GM18499 (cell line): ENCODE measurements around the gene CPD.
"Not testable (repeated sequence)": the region's sequence is repeated elsewhere in the genome, so short reads cannot be mapped to it uniquely, and the experiment has no call there.

Source experiments
- ATAC-seq: cut with Tn5 transposase; IDR thresholded peaks from one replicate; pipeline ENCODE4 v1.9.1; 2021; ENCODE audit warnings: moderate number of reproducible peaks; ENCODE audit not compliant: insufficient read depth, unreplicated experiment

CPD gene

GRCh38 chr17:30378825-30379302 is at the start of gene CPD:
Gene CPD, plus strand, starts transcription at chr17:30378927. Its CDS starts 54 bp downstream, at chr17:30378981.
- peak; percentile 38 for ATAC-seq

DNA sequence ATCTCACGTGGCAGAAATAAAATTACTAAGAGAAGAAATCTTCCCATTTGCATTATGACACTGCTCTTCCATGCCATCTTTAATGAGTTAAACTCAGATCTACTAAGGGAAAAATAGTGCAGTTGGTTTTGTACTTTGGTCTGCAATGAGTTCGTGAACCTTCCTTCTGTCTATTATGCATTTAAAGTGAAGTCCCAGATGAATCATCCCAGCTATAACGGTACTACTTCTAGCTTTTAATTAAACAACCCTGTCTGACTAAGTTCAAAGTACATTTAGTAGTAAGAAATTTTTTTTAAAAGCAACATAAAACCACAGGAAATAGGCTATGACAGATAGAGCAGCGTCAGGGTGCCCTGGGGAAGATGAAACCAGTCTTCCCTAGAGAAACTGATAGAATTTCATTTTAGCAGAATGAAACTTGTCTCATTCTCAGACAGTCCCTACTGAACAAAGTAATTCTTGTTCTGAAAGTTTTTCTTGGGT is 46.6 kb upstream of the CPD start:
- ATAC-seq: no peak

- no peak for ATAC-seq
Measured at GRCh38 chr17:30333503-30334360, 45.0 kb upstream of the CPD start, which contains the start of gene TMIGD1. Gene TMIGD1, minus strand, starts transcription at chr17:30334057. Its CDS starts 1,924 bp downstream, at chr17:30332133.

DNA sequence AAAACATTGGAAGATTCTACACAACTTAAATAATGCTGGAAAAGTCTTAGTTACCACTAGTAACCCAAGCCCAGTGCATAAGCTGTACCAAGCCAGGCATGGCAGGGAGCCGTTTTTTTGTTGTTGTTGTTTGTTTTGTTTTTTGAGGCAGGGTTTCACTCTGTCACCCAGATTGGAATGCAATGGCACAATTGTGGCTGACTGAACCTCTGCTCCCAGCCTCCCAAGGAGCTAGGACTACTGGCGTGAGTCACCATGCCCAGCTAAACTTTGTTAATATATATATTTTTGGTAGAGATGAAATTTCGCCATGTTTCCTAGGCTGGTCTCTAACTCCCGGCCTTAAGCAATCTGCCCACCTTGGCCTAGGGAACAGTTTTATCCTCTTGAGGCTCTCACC is 44.3 kb upstream of the CPD start:
- no peak for ATAC-seq

- no peak for ATAC-seq
Measured at GRCh38 chr17:30336369-30337171, 42.2 kb upstream of the CPD start.

DNA sequence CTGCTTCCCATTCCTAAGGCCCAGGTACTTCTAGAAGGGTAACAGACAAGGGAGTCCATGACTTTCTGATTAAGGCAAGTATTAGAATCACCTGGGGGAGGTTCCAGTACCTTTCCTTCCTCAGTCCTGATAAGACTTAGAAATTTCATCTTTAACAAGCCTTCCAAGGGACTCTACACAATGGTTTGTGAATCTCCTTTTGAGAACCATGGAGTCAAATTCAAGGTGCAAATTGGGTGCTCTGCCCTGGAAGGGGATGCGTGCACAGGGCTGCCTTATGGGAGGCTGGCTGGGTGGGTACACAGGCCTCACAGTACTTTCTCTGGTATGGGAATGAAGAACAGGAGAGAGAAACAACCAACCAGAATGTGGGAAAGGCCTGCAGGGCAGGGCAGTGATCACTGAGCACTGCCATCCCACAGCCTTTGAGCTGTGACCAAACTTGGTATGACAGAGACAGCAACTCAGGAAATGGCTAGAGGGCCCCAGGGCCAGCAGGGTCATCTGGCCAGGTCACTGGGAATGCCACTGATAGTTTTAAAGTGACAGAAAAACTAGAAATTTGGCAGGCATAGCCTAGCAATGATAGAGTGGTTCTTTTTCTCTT is 41.2 kb upstream of the CPD start:
- no peak for ATAC-seq

- ATAC-seq: no peak
Measured at GRCh38 chr17:30339086-30339485, 39.6 kb upstream of the CPD start.

- ATAC-seq: no peak
Measured at GRCh38 chr17:30340801-30341356, 37.8 kb upstream of the CPD start.

GRCh38 chr17:30341703-30342249 is 37.0 kb upstream of the CPD start:
- no peak for ATAC-seq

GRCh38 chr17:30343244-30343643 is 35.5 kb upstream of the CPD start:
- ATAC-seq: not testable (repeated sequence)

DNA sequence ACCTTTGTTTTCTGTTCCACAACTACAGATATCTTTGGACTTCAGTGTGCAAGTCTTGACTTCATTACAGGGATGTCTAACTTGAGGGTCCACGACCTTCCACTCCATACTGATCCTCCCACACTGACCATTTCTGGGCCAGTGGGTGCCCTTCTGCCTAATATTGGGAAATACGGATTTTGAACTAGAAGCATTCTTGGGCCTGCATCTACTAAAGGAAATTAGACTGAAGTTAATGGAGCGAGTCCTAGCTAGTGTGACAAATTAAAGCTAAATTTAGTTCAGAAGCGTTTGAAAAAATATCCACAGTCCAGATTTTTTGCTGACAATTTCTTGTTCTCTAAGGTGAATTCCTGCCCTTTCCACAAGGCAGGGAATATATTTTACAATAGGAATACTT is 34.9 kb upstream of the CPD start:
- no peak for ATAC-seq

GRCh38 chr17:30344283-30345088 is 34.2 kb upstream of the CPD start:
- no peak for ATAC-seq

DNA sequence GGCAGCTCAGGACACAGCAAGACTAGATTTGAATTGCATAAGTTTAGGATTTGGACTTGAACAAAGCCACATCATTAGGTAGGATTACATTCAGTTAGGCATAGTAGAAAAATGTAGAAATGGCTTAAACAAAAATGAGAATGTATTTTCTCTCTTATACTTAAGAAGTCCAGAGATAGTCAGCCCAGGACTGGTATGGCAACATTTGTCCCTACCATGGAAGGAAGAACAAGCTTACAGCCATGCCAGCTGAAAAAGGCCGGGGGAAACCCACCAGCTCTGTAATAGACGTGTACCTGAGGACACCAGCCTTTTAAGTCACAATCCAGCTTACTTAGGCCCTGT is 33.7 kb upstream of the CPD start:
- ATAC-seq: no peak

DNA sequence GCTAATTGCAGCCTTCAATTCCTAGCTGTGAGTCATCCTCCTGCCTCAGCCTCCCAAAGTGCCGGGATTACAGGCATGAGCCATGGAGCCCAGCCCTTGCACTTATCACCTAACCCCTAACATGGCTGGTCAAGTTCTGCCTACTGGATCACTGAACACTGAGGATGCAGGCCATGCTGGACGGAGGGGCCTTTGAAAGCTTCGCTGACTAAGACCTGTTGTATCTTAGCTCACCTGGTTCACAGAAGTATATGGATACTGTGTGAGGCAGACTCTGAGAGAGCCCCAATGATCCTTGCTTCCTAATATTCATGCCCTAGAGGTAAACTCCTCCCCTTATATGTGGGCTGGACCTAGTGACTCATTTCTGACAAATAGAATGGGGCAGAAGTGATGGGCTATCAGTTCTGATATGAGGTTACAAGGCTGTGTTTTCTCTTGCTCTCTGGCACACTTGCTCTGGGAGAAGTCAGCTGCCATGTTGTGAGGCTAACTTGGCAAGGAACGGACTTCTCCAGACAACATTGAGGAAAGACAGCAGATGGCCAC is 33.1 kb upstream of the CPD start:
- no peak for ATAC-seq

DNA sequence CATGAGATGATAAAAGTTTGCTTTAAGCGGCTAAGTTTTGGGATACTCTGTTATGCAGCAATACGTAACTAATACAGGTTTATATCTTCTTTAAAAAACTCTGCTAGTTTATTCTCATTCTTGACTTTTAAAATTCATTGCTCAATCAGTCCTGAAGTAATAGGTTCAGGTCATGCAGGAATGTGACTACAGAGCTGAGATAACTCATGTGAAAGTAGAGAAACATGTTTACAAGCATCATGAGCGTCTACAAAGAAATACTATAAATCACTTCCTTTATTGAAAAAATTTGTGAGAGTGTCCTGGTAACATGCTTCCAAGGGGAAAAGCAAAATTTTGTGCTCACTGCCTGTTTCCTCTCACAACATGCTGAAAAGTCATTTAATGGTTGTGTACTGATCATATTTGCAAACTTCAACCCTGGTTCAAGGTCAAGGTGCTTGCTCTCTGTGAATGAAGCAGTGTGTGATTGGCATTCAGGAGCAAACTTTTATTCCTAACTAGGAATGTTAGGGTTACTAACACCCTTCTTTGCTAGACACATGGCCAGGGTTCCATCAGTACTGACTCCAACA is 32.4 kb upstream of the CPD start:
- ATAC-seq: no peak

GRCh38 chr17:30347488-30347887 is 31.2 kb upstream of the CPD start:
- ATAC-seq: no peak

DNA sequence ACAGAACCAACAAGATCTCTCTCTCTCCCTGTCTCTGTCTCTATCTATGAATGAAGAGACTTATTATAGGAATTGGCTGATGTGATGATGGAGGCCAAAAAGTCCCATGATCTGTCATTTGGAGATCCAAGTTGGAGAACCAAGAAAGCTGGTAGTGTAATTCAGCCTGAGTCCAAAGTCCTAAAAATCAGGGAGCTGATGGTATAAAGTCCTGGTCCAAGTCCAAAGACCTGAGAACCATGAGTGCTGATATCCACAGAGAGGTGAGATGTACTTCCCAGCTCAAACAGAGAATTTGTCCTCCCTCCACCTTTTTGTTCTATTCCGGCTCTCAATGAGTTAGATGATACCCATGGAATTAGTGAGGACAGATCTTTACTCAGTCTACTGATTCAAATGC is 29.5 kb upstream of the CPD start:
- ATAC-seq: no peak

GRCh38 chr17:30351263-30351662 is 27.5 kb upstream of the CPD start:
- not testable (repeated sequence) for ATAC-seq

DNA sequence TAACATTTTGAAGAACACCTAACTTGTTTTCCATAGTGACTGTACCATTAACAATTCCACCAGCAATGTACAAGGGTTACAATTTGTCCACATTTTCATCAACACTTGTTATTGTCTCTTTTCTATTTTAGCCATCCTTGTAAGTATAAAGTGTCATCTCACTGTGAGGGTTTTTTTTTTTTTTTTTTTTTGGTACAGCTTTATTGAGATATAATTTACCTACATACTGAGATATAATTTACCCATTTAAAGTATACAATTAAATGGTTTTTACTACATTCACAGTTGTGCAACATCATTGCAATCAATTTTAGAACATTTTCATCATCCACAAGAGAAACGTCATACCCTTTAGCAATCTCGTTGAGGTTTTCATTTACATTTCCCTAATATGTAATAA is 27.0 kb upstream of the CPD start:
- ATAC-seq: no peak
